Progenitor cell of endocrine pancreas (in vitro differentiated cells): ENCODE data around the gene MAN2A1. TPM values are rescaled to one million over a fixed set of nuclear protein-coding genes. Genes with fewer than 3 reads are reported as not detected.

ENCODE experiments used
- DNase-seq: peaks from one replicate; pipeline ENCODE4 v3.0.0; 2021; ENCODE audit warnings: low spot score; ENCODE audit not compliant: unreplicated experiment
- H3K27ac Mint-ChIP-seq: 2 replicates; pipeline ENCODE4 v1.8.0; 2021; ENCODE audit warnings: mild to moderate bottlenecking, moderate library complexity, mixed read lengths
- H3K27me3 Mint-ChIP-seq: 2 replicates; pipeline ENCODE4 v1.8.0; 2021; ENCODE audit warnings: mixed read lengths
- H3K36me3 Mint-ChIP-seq: 2 replicates; pipeline ENCODE4 v1.8.0; 2022; ENCODE audit warnings: mixed read lengths; ENCODE audit not compliant: insufficient read depth
- H3K4me1 Mint-ChIP-seq: 2 replicates; pipeline ENCODE4 v1.8.0; 2021; ENCODE audit warnings: low read depth, mixed read lengths
- H3K4me3 Mint-ChIP-seq: 2 replicates; pipeline ENCODE4 v1.8.0; 2021; ENCODE audit warnings: low read depth, mild to moderate bottlenecking, moderate library complexity, mixed read lengths
- H3K9me3 Mint-ChIP-seq: 2 replicates; pipeline ENCODE4 v1.8.0; 2021; ENCODE audit warnings: low read depth, mixed read lengths
- total RNA-seq: library from RNA; stranded (reverse); gene quantifications from 2 replicates; pipeline ENCODE4 v1.2.1, GENCODE V29; 2021
- TF ChIP-seq, protein P1 (sequence below): fragments of 200-600 bp; sonication (generic); IDR thresholded peaks from one replicate; pipeline ENCODE4 v1.5.0; 2021; ENCODE audit warnings: antibody characterized with exemption, mild to moderate bottlenecking; ENCODE audit not compliant: unreplicated experiment

Gene MAN2A1
- total RNA-seq, 1 donor from 2014 or later: 41.9 TPM

DNA sequence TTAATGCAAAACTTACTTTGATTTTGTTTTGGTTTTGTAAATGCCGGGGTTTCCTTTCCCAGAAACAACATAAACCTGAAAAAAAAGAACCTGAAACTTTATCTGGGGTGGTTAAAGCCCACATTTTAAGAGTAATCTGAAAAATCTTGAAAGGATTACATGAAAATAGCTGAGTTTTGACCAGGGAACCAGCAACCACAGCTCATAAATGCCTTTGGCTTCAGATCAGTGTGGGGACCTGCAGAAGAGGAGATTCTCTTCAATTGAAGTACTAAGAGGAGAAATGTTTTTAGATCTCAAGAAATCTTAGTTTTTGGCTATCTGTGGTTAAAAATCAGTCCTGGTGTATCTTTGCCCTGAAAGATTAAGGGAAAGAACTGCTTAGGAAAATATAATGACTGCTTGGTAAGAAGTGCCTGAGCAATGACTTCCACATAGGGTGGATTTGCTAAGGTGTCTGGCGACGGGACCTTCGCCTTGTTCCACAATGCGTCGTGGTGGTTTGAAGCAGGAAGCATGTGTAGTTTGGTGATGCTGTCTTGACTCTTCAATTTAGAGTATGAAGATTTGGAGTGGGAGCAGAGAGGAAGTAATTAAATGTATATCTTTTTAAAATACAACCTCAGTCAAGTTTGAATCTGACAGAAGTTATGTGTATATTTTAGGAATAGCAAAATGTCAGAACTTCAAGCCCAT lies 186.5 kb downstream of the MAN2A1 start:
- no peaks in the 10 kb centered on the region for H3K27me3 Mint-ChIP-seq
- peaks cover 2% of the 10 kb centered on the region for H3K36me3 Mint-ChIP-seq
- H3K4me3 Mint-ChIP-seq: no peak overlapping the region
- DNase-seq: no peak
- H3K9me3 Mint-ChIP-seq: no peaks in the 10 kb centered on the region
- TF ChIP-seq, protein P1, sequence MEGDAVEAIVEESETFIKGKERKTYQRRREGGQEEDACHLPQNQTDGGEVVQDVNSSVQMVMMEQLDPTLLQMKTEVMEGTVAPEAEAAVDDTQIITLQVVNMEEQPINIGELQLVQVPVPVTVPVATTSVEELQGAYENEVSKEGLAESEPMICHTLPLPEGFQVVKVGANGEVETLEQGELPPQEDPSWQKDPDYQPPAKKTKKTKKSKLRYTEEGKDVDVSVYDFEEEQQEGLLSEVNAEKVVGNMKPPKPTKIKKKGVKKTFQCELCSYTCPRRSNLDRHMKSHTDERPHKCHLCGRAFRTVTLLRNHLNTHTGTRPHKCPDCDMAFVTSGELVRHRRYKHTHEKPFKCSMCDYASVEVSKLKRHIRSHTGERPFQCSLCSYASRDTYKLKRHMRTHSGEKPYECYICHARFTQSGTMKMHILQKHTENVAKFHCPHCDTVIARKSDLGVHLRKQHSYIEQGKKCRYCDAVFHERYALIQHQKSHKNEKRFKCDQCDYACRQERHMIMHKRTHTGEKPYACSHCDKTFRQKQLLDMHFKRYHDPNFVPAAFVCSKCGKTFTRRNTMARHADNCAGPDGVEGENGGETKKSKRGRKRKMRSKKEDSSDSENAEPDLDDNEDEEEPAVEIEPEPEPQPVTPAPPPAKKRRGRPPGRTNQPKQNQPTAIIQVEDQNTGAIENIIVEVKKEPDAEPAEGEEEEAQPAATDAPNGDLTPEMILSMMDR: no peak
- peaks cover 6% of the 10 kb centered on the region for H3K4me1 Mint-ChIP-seq
- H3K27ac Mint-ChIP-seq: no peak overlapping the region

DNA sequence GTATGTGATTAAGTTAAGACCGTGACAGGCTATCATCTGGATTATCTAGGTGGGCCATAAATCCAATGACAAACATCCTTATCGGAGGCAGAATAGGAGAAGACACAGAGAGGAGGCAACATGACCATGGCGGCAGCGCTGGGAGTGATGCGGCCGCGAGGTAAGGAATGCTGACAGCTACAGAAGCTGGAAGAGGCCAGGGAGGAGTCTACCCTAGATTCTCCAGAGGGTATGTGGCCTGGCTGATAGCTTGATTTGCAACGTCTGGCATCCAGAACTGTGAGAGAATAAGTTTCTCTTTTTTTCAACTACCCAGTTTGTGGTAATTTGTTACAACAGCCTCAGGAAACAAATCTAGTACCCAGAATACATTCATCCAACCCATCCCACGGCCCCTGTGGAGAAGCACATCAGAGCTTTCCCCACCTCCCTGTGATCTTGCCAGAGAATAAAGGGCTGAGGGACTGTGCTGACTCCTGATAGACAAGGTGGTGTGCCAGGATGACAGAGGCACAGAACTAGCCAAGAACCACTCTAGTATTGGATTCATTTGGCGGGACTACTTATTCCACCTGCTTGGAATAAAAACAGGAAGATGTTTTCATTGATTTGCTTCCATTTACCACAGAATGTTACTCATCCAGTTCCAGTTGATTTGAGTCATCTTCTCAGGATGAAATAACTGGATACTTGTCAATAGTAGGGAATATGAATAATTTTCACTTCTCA lies 187.4 kb downstream of the MAN2A1 start:
- TF ChIP-seq, protein P1: no peak
- Mint-ChIP-seq H3K9me3 (no peaks in the 10 kb centered on the region), H3K4me3 (no peak overlapping the region), H3K4me1 (peaks cover 3% of the 10 kb centered on the region), H3K27ac (no peak overlapping the region), H3K27me3 (no peaks in the 10 kb centered on the region), H3K36me3 (no peaks in the 10 kb centered on the region)
- DNase-seq: no peak

DNA sequence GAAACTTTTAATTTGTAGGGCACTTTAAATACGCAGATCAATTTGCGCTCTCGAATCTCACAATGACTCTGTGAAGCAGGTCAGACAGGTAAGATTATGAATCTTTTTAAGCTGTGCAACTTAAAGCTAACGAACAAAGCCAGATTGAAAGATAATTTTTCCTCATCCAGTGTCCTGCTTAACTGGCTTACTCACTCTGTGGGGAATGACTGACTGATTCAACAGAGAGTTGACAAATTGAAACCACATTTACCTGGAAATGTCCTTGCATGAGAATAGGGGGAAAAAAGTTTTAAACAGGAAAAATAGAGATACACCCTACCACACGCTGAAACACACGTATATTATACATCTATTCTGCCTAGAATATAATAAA lies 187.9 kb downstream of the MAN2A1 start:
- no peaks in the 10 kb centered on the region for H3K9me3 Mint-ChIP-seq
- H3K27ac Mint-ChIP-seq: no peak overlapping the region
- no peaks in the 10 kb centered on the region for H3K36me3 Mint-ChIP-seq
- no peak overlapping the region for H3K4me3 Mint-ChIP-seq
- DNase-seq: no peak
- TF ChIP-seq, protein P1: no peak
- peaks cover 2% of the 10 kb centered on the region for H3K4me1 Mint-ChIP-seq
- H3K27me3 Mint-ChIP-seq: no peaks in the 10 kb centered on the region

DNA sequence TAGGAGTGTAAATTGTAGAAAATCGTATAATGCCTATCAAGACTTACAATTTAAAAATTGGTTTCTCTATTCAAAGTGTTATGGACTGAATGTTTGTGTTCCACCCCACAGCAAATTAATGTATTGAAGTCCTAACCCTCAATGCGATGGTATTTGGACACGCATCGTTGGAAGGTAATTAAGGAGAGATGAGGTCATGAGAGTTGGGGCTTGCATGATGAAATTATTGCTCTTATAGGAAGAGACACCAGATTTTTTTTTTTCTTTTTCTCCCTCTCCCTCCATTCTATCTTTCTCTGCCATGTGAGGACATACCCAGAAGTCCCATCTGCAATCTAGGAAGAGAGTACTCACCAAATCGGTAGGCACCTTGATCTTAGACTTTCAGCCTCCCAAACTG lies 189.2 kb downstream of the MAN2A1 start:
- Mint-ChIP-seq H3K27me3 (no peaks in the 10 kb centered on the region), H3K4me3 (no peak overlapping the region), H3K27ac (no peak overlapping the region), H3K4me1 (peaks cover 2% of the 10 kb centered on the region), H3K36me3 (no peaks in the 10 kb centered on the region), H3K9me3 (no peaks in the 10 kb centered on the region)
- no peak for DNase-seq
- TF ChIP-seq, protein P1: no peak

DNA sequence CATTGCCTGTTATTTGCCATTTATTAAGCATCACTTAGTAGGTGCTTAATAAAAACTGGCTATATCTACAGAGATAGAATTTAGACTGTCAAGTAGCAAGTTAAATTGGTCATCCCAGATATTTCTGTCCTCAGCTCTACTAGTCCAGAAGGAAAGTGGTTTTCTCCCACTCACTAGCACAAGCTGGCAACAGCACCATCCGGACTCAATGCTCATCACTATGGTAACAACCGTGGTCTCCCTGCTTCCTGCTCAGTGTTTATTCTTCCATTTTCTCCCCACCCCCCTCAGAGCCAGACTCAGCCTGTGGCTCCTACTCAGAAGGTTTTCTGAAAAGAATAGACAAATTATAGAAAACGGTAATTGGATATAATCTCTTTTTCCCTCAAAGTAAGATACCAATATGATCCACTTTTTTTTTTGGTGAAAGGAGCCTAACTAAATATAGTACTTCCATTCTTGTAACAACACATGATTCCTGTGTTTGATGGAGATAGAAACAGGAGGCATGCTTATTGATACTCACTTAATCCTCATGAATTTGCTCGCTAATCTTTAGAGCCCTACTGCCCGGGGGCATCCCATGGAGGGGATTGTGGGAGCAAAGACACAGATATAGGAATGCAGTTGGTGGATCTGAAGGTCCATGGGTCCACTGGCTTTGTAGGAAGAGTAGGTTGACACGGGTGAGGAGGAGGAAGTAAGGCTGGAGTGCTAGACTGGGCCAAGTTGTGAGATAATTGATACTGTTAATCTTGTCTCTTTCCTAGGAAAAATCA lies 191.4 kb downstream of the MAN2A1 start:
- Mint-ChIP-seq H3K36me3 (no peaks in the 10 kb centered on the region), H3K27ac (no peak overlapping the region), H3K4me3 (no peak overlapping the region), H3K4me1 (peaks cover 2% of the 10 kb centered on the region), H3K27me3 (no peaks in the 10 kb centered on the region), H3K9me3 (no peaks in the 10 kb centered on the region)
- no peak for DNase-seq
- TF ChIP-seq, protein P1: no peak
